Measurements from ENCODE around the gene PTBP3.

Gene PTBP3

GRCh38 chr9:112241491-112241890 lies 91.9 kb downstream of the PTBP3 start:
- TF ChIP-seq GATA3 (IDR thresholded peaks at IDR 0.05; ENCODE audit: low read depth, low read length) (no peak), GATA2 (IDR thresholded peaks at IDR 0.05; ENCODE audit: low read depth, low read length) (no peak)

GRCh38 chr9:112239708-112240107 lies 93.7 kb downstream of the PTBP3 start:
- TF ChIP-seq GATA2 (IDR thresholded peaks at IDR 0.05; ENCODE audit: low read depth, low read length) = no peak
- no peak for TF ChIP-seq GATA3 (IDR thresholded peaks at IDR 0.05; ENCODE audit: low read depth, low read length)

DNA sequence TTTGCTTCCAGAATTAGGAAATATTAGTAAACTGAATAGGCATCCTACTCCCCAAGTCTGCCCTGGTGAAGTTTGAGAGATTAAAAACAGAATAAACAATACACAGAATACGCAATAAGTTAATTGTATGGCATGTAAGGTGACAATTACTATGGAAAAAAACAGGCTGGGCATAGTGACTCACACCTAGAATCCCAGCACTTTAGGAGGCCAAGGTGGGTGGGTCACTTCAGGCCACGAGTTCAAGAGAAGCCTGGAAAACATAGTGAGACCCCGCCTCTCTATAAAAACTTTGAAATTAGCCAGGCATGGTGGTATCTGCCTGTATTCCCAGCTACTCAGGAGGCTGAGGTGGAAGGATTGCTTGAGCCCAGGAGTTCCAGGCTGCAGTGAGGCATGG lies 94.1 kb downstream of the PTBP3 start:
- no peak for TF ChIP-seq GATA3 (IDR thresholded peaks at IDR 0.05; ENCODE audit: low read depth, low read length)
- no peak for TF ChIP-seq GATA2 (IDR thresholded peaks at IDR 0.05; ENCODE audit: low read depth, low read length)

- TF ChIP-seq GATA2 (IDR thresholded peaks at IDR 0.05; ENCODE audit: low read depth, low read length) (no peak), GATA3 (IDR thresholded peaks at IDR 0.05; ENCODE audit: low read depth, low read length) (no peak)
Measured at GRCh38 chr9:112234779-112235178, 98.6 kb downstream of the PTBP3 start.

DNA sequence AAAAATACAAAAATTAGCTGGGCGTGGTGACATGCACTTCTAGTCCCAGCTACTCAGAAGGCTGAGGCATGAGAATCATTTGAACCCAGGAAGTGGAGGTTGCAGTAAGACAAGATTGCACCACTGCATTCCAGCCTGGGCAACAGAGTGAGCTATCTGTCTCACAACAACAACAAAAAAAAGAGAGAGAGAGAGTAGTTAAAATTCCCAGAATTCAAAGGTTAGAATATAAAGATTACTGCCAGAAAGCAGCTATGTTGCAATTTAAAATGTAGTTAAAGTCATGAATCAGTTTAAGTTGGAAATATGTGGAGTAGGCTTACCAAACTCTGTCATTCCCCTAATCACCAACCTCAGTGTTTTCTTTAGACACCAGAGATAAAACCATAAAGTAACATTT lies 99.7 kb downstream of the PTBP3 start:
- no peak for TF ChIP-seq GATA2 (IDR thresholded peaks at IDR 0.05; ENCODE audit: low read depth, low read length)
- no peak for TF ChIP-seq GATA3 (IDR thresholded peaks at IDR 0.05; ENCODE audit: low read depth, low read length)

DNA sequence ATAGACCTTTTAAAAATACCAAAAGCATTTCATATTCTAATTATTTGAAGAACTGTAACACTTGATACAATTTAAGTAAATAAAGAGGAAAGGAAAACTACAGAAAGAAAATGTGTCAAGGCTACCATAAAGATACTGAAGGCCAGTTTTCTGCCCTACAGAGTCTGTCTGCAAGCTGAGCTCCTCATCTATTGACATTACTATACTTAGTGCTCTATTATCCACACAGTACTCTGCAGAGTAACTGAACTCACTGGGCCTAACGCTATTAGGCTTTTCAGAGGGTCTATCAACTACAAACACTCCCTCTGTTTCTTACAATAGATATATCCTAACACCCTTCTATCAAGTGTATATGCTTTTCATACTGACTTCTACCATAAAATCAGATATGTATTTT lies 101.2 kb downstream of the PTBP3 start:
- TF ChIP-seq GATA2 (IDR thresholded peaks at IDR 0.05; ENCODE audit: low read depth, low read length) (no peak), GATA3 (IDR thresholded peaks at IDR 0.05; ENCODE audit: low read depth, low read length) (no peak)

DNA sequence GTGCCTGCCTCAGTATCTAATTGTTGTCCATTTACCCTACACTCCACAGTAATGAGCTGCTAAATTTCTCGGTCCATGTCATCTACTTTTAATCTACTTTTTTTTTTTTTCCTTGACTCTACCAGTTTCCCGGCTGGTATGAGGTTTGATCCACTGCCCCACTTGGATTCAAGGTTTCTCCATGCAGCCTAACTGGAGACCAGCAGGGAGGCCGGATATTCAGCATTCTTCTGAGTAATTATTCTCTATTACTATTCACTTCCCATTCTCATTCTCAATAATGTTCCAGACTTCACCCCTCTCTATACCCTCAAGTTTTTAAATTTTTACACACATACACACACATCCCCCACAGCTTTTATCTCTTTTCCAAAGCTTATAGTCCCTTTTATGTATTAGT lies 107.3 kb downstream of the PTBP3 start:
- no peak for TF ChIP-seq GATA3 (IDR thresholded peaks at IDR 0.05; ENCODE audit: low read depth, low read length)
- TF ChIP-seq GATA2 (IDR thresholded peaks at IDR 0.05; ENCODE audit: low read depth, low read length) = no peak

- TF ChIP-seq GATA2 (IDR thresholded peaks at IDR 0.05; ENCODE audit: low read depth, low read length) (no peak), GATA3 (IDR thresholded peaks at IDR 0.05; ENCODE audit: low read depth, low read length) (no peak)
Measured at GRCh38 chr9:112224401-112225289, 108.8 kb downstream of the PTBP3 start.

DNA sequence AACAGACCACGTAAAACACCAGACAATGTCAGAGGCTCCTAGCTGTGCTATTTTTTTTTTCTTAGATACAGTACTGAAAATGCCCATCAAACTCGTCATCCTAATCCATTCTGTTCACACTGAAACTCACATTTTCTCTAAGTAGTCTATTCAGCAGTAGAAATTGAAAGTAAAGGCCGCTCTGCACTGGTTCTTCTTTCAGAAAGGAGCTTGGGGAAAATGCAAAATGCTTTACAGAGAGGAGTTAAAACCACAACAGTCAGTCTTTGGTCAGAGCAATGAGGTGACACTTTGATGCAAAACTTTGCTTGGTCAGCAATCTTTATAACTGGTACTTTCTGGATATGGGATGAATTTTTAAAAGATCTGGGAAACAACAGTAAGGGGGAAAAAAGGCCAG lies 114.5 kb downstream of the PTBP3 start:
- TF ChIP-seq GATA2 (IDR thresholded peaks at IDR 0.05; ENCODE audit: low read depth, low read length) = no peak
- TF ChIP-seq GATA3 (IDR thresholded peaks at IDR 0.05; ENCODE audit: low read depth, low read length) = no peak

GRCh38 chr9:112212926-112213325 lies 120.5 kb downstream of the PTBP3 start:
- TF ChIP-seq GATA2 (IDR thresholded peaks at IDR 0.05; ENCODE audit: low read depth, low read length) = no peak
- TF ChIP-seq GATA3 (IDR thresholded peaks at IDR 0.05; ENCODE audit: low read depth, low read length) = no peak

DNA sequence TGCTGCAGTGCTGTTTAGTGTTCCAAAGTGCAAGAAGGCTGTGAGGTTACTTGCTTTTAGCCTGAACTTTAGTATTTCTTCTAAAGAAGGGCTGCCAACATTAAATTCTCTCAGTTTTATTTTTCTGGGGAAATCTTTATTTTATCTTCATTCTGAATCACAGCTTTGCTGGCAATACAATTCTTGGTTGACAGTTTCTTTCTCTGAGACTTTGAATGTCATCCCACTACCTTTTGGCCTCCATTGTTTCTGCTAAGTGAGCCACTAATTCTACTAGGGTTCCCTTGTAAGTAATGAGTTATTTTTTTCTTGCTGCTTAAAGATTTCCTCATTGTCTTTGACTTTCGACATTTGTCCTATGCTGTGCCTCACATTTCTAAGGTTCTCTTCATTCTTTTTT lies 126.0 kb downstream of the PTBP3 start:
- no peak for TF ChIP-seq GATA2 (IDR thresholded peaks at IDR 0.05; ENCODE audit: low read depth, low read length)
- TF ChIP-seq GATA3 (IDR thresholded peaks at IDR 0.05; ENCODE audit: low read depth, low read length) = no peak

GRCh38 chr9:112203536-112203935 lies 129.9 kb downstream of the PTBP3 start:
- TF ChIP-seq GATA3 (IDR thresholded peaks at IDR 0.05; ENCODE audit: low read depth, low read length) (no peak), GATA2 (IDR thresholded peaks at IDR 0.05; ENCODE audit: low read depth, low read length) (no peak)

DNA sequence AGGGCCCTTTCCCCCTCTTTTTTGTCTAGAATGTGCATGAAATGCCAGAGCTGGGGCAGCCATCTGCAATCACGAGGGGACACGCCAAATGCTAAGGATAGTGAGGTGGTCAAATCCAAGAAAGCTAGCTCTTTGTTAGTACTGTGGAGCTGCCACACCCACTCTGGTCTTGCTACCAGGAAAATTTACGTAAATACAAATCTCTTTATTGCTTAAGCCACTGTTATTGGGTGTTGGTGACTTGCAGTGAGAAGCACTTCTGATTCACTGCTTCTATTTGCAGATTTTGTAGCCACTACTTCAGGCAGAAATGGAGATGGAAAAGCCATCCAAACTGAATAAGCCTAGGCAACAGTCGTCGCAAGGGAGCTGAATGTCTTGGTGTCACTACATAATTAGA lies 132.7 kb downstream of the PTBP3 start:
- TF ChIP-seq GATA3 (IDR thresholded peaks at IDR 0.05; ENCODE audit: low read depth, low read length) (no peak), GATA2 (IDR thresholded peaks at IDR 0.05; ENCODE audit: low read depth, low read length) (no peak)

DNA sequence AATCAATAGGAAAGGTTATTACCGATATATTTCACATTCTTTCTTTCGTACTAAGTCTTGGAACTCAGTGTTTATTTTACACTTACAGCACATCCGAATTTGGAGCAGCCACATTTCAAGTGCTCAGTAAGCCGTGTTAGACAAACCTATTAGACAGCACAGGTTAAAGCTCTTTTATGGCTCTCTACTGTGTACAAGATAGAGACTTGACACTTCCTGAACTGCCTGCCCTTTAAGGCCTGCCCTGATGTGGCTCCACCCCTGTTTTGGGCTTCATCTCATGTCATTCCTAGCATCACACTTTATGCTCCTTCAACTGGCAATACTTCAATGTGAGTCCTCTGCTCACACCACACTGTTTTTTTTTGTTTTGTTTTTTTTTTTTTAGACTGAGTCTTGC lies 134.8 kb downstream of the PTBP3 start:
- TF ChIP-seq GATA2 (IDR thresholded peaks at IDR 0.05; ENCODE audit: low read depth, low read length) (no peak), GATA3 (IDR thresholded peaks at IDR 0.05; ENCODE audit: low read depth, low read length) (no peak)

- no peak for TF ChIP-seq GATA3 (IDR thresholded peaks at IDR 0.05; ENCODE audit: low read depth, low read length)
Measured at GRCh38 chr9:112194969-112195431, 138.4 kb downstream of the PTBP3 start.

Data from SH-SY5Y (cell line).